K562 (cell line): ENCODE data around the gene TAF8. TPM values are rescaled to one million over a fixed set of nuclear protein-coding genes. Genes with fewer than 3 reads are reported as not detected.
A peak's percentile ranks its signal among the peaks of the same experiment; 100 is the strongest.

ENCODE experiments used
- ADNP ChIP-seq: fragments of 200-800 bp; sonication (Bioruptor generic); IDR thresholded peaks from 2 replicates; pipeline ENCODE4 v1.6.1; 2016; ENCODE audit warnings: missing genetic modification characterization, missing compliant biosample characterization
- AFF1 ChIP-seq, 2 experiments: fragments of 450-650 bp; IDR thresholded peaks; 2 replicates each; pipeline ENCODE4 v1.6.1; 2018; ENCODE audit warnings: mild to moderate bottlenecking in 2 of 2, low read depth in 1 of 2; ENCODE audit not compliant: partially characterized antibody in 2 of 2
- BRF1 ChIP-seq: IDR thresholded peaks from 3 replicates; pipeline ENCODE4 v1.6.1; 2011; ENCODE audit warnings: borderline replicate concordance, mild to moderate bottlenecking; ENCODE audit not compliant: insufficient read length; ENCODE audit errors: extremely low read depth
- ELF1 ChIP-seq: fragments of 200-800 bp; sonication (Bioruptor generic); IDR thresholded peaks from 2 replicates; pipeline ENCODE4 v1.6.1; 2016; ENCODE audit warnings: missing genetic modification characterization, missing compliant biosample characterization
- KAT8 ChIP-seq: fragments of 450-650 bp; IDR thresholded peaks from 2 replicates; pipeline ENCODE4 v1.6.1; 2016; ENCODE audit warnings: low read depth, mild to moderate bottlenecking
- MYBL2 ChIP-seq, 2 experiments: fragments of 450-650 bp in 1 of 2; sonication (generic) in 1 of 2; formaldehyde crosslinking in 1 of 2; IDR thresholded peaks; 2 replicates each; pipeline versions ENCODE4 v1.6.1 to v1.8.1; 2017 to 2022; ENCODE audit warnings: borderline replicate concordance in 1 of 2, inconsistent platforms in 1 of 2, low read depth in 1 of 2, mild to moderate bottlenecking in 1 of 2, missing genetic modification reagents in 1 of 2, moderate library complexity in 1 of 2
- NUFIP1 ChIP-seq: fragments of 450-650 bp; IDR thresholded peaks from 2 replicates; pipeline ENCODE4 v1.6.1; 2018; ENCODE audit not compliant: partially characterized antibody
- POLR2B ChIP-seq: fragments of 450-650 bp; IDR thresholded peaks from 2 replicates; pipeline ENCODE4 v1.6.1; 2018; ENCODE audit warnings: low read depth; ENCODE audit not compliant: partially characterized antibody
- RFX5 ChIP-seq: IDR thresholded peaks from 2 replicates; pipeline ENCODE4 v1.6.1; 2011; ENCODE audit warnings: low read depth, mild to moderate bottlenecking, improper control_type of control experiment, low read length
- RNF2 ChIP-seq: sonication (generic); IDR thresholded peaks from 2 replicates; pipeline ENCODE4 v1.6.1; 2016
- SMARCA4 ChIP-seq: fragments of 450-650 bp; IDR thresholded peaks from 2 replicates; pipeline ENCODE4 v1.6.1; 2016
- SP1 ChIP-seq: sonication (generic); formaldehyde crosslinking; IDR thresholded peaks from 2 replicates; pipeline ENCODE4 v1.8.1; 2022; ENCODE audit warnings: mild to moderate bottlenecking, missing genetic modification reagents
- TFAP4 ChIP-seq: sonication (generic); formaldehyde crosslinking; IDR thresholded peaks from 2 replicates; pipeline ENCODE4 v1.8.0; 2022; ENCODE audit warnings: missing genetic modification reagents, mild to moderate bottlenecking, moderate library complexity, borderline replicate concordance
- ZBTB8A ChIP-seq: fragments of 450-650 bp; IDR thresholded peaks from 2 replicates; pipeline ENCODE4 v1.6.1; 2018; ENCODE audit warnings: mild to moderate bottlenecking, moderate library complexity; ENCODE audit not compliant: partially characterized antibody
- ZFP1 ChIP-seq: fragments of 450-650 bp; formaldehyde crosslinking; IDR thresholded peaks from 2 replicates; pipeline ENCODE4 v1.4.0; 2020; ENCODE audit warnings: mild to moderate bottlenecking, mixed read lengths
- ZNF133 ChIP-seq: fragments of 250-450 bp; sonication (Bioruptor Pico); IDR thresholded peaks from 2 replicates; pipeline ENCODE4 v1.4.0; 2020; ENCODE audit warnings: mild to moderate bottlenecking
- polyA plus RNA-seq, 8 experiments: library from polyadenylated mRNA; depleted of rRNA in 4 of 8; stranded (reverse) in 5 of 8; unstranded in 3 of 8; fragments of >200 nt; fragmentation: Nextera tagmentation in 2 of 8; fragmentation: Illumina TruSeq in 1 of 8; extraction: Ambion mirVana in 2 of 8; extraction: Trizol in 1 of 8; gene quantifications; 2 replicates each; pipeline versions ENCODE4 v1.2.1 to v1.2.3, GENCODE V29; 2011 to 2014; ENCODE audit warnings: inconsistent platforms in 1 of 8, missing spikeins in 1 of 8
- total RNA-seq, 7 experiments: library from RNA; depleted of rRNA in 6 of 7; stranded (reverse); fragments of >200 nt in 6 of 7; fragmentation: Illumina TruSeq in 2 of 7; extraction: Trizol in 2 of 7; gene quantifications; 2 replicates each; pipeline versions ENCODE4 v1.2.1 to v1.2.3, GENCODE V29; 2011 to 2021; ENCODE audit warnings: low replicate concordance in 1 of 7
- TF ChIP-seq, protein P1 (sequence below): sonication (generic); IDR thresholded peaks from 2 replicates; pipeline ENCODE4 v1.6.1; 2016
- TF ChIP-seq, protein P2 (sequence below), 2 experiments: fragments of 150-350 bp in 1 of 2; IDR thresholded peaks; 2 replicates each; pipeline ENCODE4 v1.6.1; 2012 to 2016; ENCODE audit warnings: low read depth in 2 of 2, low read length in 2 of 2, mild to moderate bottlenecking in 1 of 2, moderate library complexity in 1 of 2

TAF8 gene
- total and polyA plus RNA-seq, 9 of the 15 experiments (the other 6 are each of a cell fraction or from before 2014, with no cell fraction given): 29.4 to 84.0 (median 52.6) TPM

DNA sequence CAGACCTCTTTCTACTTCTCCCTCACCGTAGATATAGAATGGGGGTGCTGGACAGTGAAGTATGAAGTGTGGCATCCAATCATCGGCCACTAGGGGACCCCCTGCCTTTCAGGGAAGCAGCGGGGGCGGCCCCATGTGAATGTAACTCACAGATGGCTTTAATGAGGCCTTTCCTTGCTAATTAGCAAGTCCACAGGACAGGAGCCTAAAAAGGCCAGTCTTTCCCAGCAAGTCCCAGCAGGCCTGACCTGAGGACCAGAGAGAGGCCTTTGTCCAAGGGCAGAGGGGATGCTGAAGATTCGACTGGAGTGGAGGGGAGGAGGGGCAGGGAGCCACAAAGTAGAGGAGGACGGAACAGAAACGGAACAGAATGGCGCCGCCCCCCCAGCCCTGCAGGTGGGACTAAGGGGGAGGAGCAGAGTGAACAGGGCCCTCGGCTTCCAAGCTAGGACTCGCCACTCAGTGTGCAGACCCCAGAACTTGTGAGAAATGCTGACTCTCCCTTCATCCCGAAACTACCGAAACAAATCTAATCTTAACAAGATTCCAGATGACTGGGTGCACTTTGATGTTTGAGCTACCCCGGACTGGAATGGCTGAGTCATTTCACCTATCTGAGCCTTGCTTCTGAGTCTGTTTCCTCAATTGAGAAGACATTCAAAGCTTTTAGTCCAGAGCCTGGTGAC lies 86.3 kb downstream of the TAF8 start (continued):
- TF ChIP-seq MYBL2 (IDR thresholded peaks at IDR 0.05; ENCODE audit: low read depth): no peak
- TF ChIP-seq MYBL2 (CRISPR knock-in tag; IDR thresholded peaks at IDR 0.05; ENCODE audit: borderline replicate concordance): no peak
- peak; percentile 88 for TF ChIP-seq SMARCA4
- TF ChIP-seq POLR2B: no peak
- TF ChIP-seq NUFIP1: no peak
- TF ChIP-seq RNF2: no peak
- TF ChIP-seq, protein P1, sequence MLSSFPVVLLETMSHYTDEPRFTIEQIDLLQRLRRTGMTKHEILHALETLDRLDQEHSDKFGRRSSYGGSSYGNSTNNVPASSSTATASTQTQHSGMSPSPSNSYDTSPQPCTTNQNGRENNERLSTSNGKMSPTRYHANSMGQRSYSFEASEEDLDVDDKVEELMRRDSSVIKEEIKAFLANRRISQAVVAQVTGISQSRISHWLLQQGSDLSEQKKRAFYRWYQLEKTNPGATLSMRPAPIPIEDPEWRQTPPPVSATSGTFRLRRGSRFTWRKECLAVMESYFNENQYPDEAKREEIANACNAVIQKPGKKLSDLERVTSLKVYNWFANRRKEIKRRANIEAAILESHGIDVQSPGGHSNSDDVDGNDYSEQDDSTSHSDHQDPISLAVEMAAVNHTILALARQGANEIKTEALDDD: peak; percentile 47; the same call in 1 of the 2 replicates
- peak; percentile 32; the same call in 1 of the 2 replicates for TF ChIP-seq SP1 (CRISPR knock-in tag)
- TF ChIP-seq ELF1 (tag): no peak
- peak in 1 of 2 experiments; percentile 23 for TF ChIP-seq AFF1 (IDR thresholded peaks at IDR 0.05; ENCODE audit: low read depth in 1 of 2, partially characterized antibody in 2 of 2)
- no peak for TF ChIP-seq ZNF133 (CRISPR knock-in tag)
- TF ChIP-seq ZFP1: no peak
- TF ChIP-seq ADNP: no peak
- no peak for TF ChIP-seq KAT8
- TF ChIP-seq, protein P2, sequence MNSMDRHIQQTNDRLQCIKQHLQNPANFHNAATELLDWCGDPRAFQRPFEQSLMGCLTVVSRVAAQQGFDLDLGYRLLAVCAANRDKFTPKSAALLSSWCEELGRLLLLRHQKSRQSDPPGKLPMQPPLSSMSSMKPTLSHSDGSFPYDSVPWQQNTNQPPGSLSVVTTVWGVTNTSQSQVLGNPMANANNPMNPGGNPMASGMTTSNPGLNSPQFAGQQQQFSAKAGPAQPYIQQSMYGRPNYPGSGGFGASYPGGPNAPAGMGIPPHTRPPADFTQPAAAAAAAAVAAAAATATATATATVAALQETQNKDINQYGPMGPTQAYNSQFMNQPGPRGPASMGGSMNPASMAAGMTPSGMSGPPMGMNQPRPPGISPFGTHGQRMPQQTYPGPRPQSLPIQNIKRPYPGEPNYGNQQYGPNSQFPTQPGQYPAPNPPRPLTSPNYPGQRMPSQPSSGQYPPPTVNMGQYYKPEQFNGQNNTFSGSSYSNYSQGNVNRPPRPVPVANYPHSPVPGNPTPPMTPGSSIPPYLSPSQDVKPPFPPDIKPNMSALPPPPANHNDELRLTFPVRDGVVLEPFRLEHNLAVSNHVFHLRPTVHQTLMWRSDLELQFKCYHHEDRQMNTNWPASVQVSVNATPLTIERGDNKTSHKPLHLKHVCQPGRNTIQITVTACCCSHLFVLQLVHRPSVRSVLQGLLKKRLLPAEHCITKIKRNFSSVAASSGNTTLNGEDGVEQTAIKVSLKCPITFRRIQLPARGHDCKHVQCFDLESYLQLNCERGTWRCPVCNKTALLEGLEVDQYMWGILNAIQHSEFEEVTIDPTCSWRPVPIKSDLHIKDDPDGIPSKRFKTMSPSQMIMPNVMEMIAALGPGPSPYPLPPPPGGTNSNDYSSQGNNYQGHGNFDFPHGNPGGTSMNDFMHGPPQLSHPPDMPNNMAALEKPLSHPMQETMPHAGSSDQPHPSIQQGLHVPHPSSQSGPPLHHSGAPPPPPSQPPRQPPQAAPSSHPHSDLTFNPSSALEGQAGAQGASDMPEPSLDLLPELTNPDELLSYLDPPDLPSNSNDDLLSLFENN (IDR thresholded peaks at IDR 0.05; ENCODE audit: low read depth in 2 of 2, low read length in 2 of 2): peak in 1 of 2 experiments; percentile 28; a peak in 1 of 4 replicates
- no peak for TF ChIP-seq BRF1
- TF ChIP-seq RFX5: no peak
- TF ChIP-seq ZBTB8A: no peak
- TF ChIP-seq TFAP4 (CRISPR knock-in tag): peak; percentile 74; the same call in 1 of the 2 replicates
